ENCODE results near the gene PPARG.

PPARG gene

GRCh38 chr3:12420393-12420792 is 131.5 kb downstream of the PPARG start:
- no peak for DNase-seq

- no peak for DNase-seq
Measured at GRCh38 chr3:12421132-12421531, 132.3 kb downstream of the PPARG start.

- no peak for DNase-seq
Measured at GRCh38 chr3:12423131-12423530, 134.3 kb downstream of the PPARG start.

- DNase-seq, result no peak
Measured at GRCh38 chr3:12423918-12424630, 135.2 kb downstream of the PPARG start.

- DNase-seq, result no peak
Measured at GRCh38 chr3:12424635-12425319, 135.9 kb downstream of the PPARG start.

GRCh38 chr3:12425850-12426579 is 137.1 kb downstream of the PPARG start:
- no peak for DNase-seq

- DNase-seq, result no peak
Measured at GRCh38 chr3:12427551-12427950, 138.7 kb downstream of the PPARG start.

GRCh38 chr3:12428126-12428525 is 139.3 kb downstream of the PPARG start:
- DNase-seq, result no peak

GRCh38 chr3:12430086-12430485 is 141.2 kb downstream of the PPARG start:
- DNase-seq, result no peak

GRCh38 chr3:12433823-12434222 is 145.0 kb downstream of the PPARG start:
- DNase-seq, result no peak

- DNase-seq, result peak; percentile 79
Measured at GRCh38 chr3:12436514-12437220, 147.8 kb downstream of the PPARG start.

- DNase-seq, result no peak
Measured at GRCh38 chr3:12437221-12437605, 148.3 kb downstream of the PPARG start.

- no peak for DNase-seq
Measured at GRCh38 chr3:12437861-12438260, 149.0 kb downstream of the PPARG start.

- DNase-seq, result no peak
Measured at GRCh38 chr3:12438318-12438717, 149.4 kb downstream of the PPARG start.

GRCh38 chr3:12439161-12439940 is 150.5 kb downstream of the PPARG start:
- DNase-seq, result no peak

GRCh38 chr3:12440927-12441714 is 152.3 kb downstream of the PPARG start:
- peak; percentile 91 for DNase-seq

- DNase-seq, result no peak
Measured at GRCh38 chr3:12442654-12443501, 154.0 kb downstream of the PPARG start.

- no peak for DNase-seq
Measured at GRCh38 chr3:12443781-12444522, 155.1 kb downstream of the PPARG start.

- DNase-seq, result no peak
Measured at GRCh38 chr3:12444582-12445471, 156.0 kb downstream of the PPARG start.
